Loucy (cell line): ENCODE results near the gene CPD.

Experiments used
- EZH2phosphoT487 ChIP-seq: fragments of 200-600 bp; IDR thresholded peaks from 2 replicates; pipeline ENCODE4 v1.6.1; 2018; ENCODE audit warnings: antibody characterized with exemption, mild to moderate bottlenecking, moderate library complexity, borderline replicate concordance
- TF ChIP-seq, protein P1 (sequence below): fragments of 200-600 bp; sonication (generic); conservative IDR thresholded peaks from 2 replicates; pipeline ENCODE4 v1.5.1; 2014; ENCODE audit warnings: mild to moderate bottlenecking, antibody characterized with exemption, low read length

DNA sequence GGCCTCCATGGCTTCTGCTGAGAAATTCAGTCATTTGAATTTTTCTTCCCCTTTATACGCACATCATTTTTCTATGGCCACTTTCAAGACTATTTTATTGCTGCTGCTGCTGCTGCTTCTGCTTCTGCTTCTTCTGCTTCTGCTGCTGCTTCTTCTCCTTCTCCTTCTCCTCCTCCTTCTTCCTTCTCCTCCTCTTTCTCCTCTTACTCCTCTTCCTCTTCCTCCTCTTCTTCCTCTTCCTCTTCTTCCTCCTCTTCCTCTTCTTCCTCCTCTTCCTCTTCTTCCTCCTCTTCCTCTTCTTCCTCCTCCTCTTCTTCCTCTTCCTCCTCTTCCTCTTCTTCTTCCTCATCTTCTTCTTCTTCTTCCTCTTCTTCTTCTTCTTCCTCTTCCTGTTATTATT is 22.4 kb downstream of the CPD start:
- TF ChIP-seq, protein P1, sequence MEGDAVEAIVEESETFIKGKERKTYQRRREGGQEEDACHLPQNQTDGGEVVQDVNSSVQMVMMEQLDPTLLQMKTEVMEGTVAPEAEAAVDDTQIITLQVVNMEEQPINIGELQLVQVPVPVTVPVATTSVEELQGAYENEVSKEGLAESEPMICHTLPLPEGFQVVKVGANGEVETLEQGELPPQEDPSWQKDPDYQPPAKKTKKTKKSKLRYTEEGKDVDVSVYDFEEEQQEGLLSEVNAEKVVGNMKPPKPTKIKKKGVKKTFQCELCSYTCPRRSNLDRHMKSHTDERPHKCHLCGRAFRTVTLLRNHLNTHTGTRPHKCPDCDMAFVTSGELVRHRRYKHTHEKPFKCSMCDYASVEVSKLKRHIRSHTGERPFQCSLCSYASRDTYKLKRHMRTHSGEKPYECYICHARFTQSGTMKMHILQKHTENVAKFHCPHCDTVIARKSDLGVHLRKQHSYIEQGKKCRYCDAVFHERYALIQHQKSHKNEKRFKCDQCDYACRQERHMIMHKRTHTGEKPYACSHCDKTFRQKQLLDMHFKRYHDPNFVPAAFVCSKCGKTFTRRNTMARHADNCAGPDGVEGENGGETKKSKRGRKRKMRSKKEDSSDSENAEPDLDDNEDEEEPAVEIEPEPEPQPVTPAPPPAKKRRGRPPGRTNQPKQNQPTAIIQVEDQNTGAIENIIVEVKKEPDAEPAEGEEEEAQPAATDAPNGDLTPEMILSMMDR, result no peak
- no peak for TF ChIP-seq EZH2phosphoT487
